ENCODE measurements around the gene CDC42. TPM values are rescaled to one million over a fixed set of nuclear protein-coding genes. Genes with fewer than 3 reads are reported as not detected.

The CDC42 gene
- total RNA-seq, 1 experiment from 2014 or later = 245 TPM

- Histone ChIP-seq H3K4me3 (ENCODE audit: low read length) (no peak overlapping the region), H3K9me2 (replicated peaks; ENCODE audit: low read length) (no peaks in the 10 kb centered on the region), H3K27ac (ENCODE audit: low read length) (no peak overlapping the region), H4K20me1 (ENCODE audit: low read length) (no peaks in the 10 kb centered on the region), H3K36me3 (ENCODE audit: low read depth, low read length) (no peaks in the 10 kb centered on the region), H3K9me3 (ENCODE audit: low read length) (no peaks in the 10 kb centered on the region), H3K4me2 (ENCODE audit: low read length) (no peak overlapping the region), H3K4me1 (ENCODE audit: insufficient read depth, low read length) (no peaks in the 10 kb centered on the region), H2AFZ (ENCODE audit: low read length) (no peak overlapping the region), H3F3A (ENCODE audit: low read length, unreplicated experiment) (no peaks in the 10 kb centered on the region), H3K9ac (ENCODE audit: low read length) (no peak overlapping the region), H3K79me2 (ENCODE audit: low read length) (no peaks in the 10 kb centered on the region), H3K27me3 (ENCODE audit: low read length) (no peaks in the 10 kb centered on the region)
- DNase-seq = no peak
- no TSS peak for BruUV-seq (replicated peaks)
- CTCF ChIA-PET = no interaction called here
- intact Hi-C loops (cut with micrococcal nuclease) = no loop called here
- no peak for ATAC-seq
- TF ChIP-seq CTCF (conservative IDR thresholded peaks at IDR 0.05; ENCODE audit: low read depth, low read length) = no peak
- no peak for TF ChIP-seq EZH2 (IDR thresholded peaks at IDR 0.05; ENCODE audit: low read length, unreplicated experiment)
- no peak for TF ChIP-seq EZH2phosphoT487 (IDR thresholded peaks at IDR 0.05; ENCODE audit: borderline replicate concordance, low read length)
- POLR2A ChIA-PET (ENCODE audit: unreplicated experiment) = interaction anchor here (0.6 kb wide), 1 partner anchor 322 kb away, joined by 7 read pairs; no protein-coding TSS in a partner anchor
Observed at GRCh38 chr1:22123901-22124404, 71.4 kb downstream of the CDC42 start.

- no peaks in the 10 kb centered on the region for H3K9me2 ChIP-seq (replicated peaks; ENCODE audit: low read length)
- H3K9me3 ChIP-seq (ENCODE audit: low read length) = no peaks in the 10 kb centered on the region
- H3K4me1 ChIP-seq (ENCODE audit: insufficient read depth, low read length) = no peaks in the 10 kb centered on the region
- H4K20me1 ChIP-seq (ENCODE audit: low read length) = no peaks in the 10 kb centered on the region
- no peak overlapping the region for H3K27ac ChIP-seq (ENCODE audit: low read length)
- ATAC-seq (no peak), DNase-seq (no peak)
- H3F3A ChIP-seq (ENCODE audit: low read length, unreplicated experiment) = no peaks in the 10 kb centered on the region
- ChIA-PET POLR2A (ENCODE audit: unreplicated experiment) (no interaction called here), CTCF (no interaction called here)
- intact Hi-C loops (cut with micrococcal nuclease) = no loop called here
- no TSS peak for BruUV-seq (replicated peaks)
- no peaks in the 10 kb centered on the region for H3K27me3 ChIP-seq (ENCODE audit: low read length)
- no peak overlapping the region for H3K4me3 ChIP-seq (ENCODE audit: low read length)
- no peak for TF ChIP-seq CTCF (conservative IDR thresholded peaks at IDR 0.05; ENCODE audit: low read depth, low read length)
- TF ChIP-seq EZH2 (IDR thresholded peaks at IDR 0.05; ENCODE audit: low read length, unreplicated experiment) = no peak
- TF ChIP-seq EZH2phosphoT487 (IDR thresholded peaks at IDR 0.05; ENCODE audit: borderline replicate concordance, low read length) = no peak
- H3K36me3 ChIP-seq (ENCODE audit: low read depth, low read length) = no peaks in the 10 kb centered on the region
- no peak overlapping the region for H3K4me2 ChIP-seq (ENCODE audit: low read length)
- H2AFZ ChIP-seq (ENCODE audit: low read length) = no peak overlapping the region
- no peak overlapping the region for H3K9ac ChIP-seq (ENCODE audit: low read length)
- no peaks in the 10 kb centered on the region for H3K79me2 ChIP-seq (ENCODE audit: low read length)
Observed at GRCh38 chr1:22124592-22125229, 72.2 kb downstream of the CDC42 start.

GRCh38 chr1:22126531-22126930 is 74.0 kb downstream of the CDC42 start:
- ChIA-PET POLR2A (ENCODE audit: unreplicated experiment) (no interaction called here), CTCF (no interaction called here)
- BruUV-seq (replicated peaks) = no TSS peak

More at GRCh38 chr1:22126531-22126930, 74.0 kb downstream of the CDC42 start:
- Histone ChIP-seq H3K4me2 (ENCODE audit: low read length) (no peak overlapping the region), H3K4me3 (ENCODE audit: low read length) (no peak overlapping the region), H3K36me3 (ENCODE audit: low read depth, low read length) (no peaks in the 10 kb centered on the region), H3K79me2 (ENCODE audit: low read length) (no peaks in the 10 kb centered on the region), H3K4me1 (ENCODE audit: insufficient read depth, low read length) (peaks cover 9% of the 10 kb centered on the region; the same call in 1 of the 2 replicates), H2AFZ (ENCODE audit: low read length) (no peak overlapping the region), H4K20me1 (ENCODE audit: low read length) (no peaks in the 10 kb centered on the region), H3K9me3 (ENCODE audit: low read length) (no peaks in the 10 kb centered on the region), H3K9me2 (replicated peaks; ENCODE audit: low read length) (no peaks in the 10 kb centered on the region), H3K27ac (ENCODE audit: low read length) (no peak overlapping the region), H3K27me3 (ENCODE audit: low read length) (no peaks in the 10 kb centered on the region), H3K9ac (ENCODE audit: low read length) (no peak overlapping the region), H3F3A (ENCODE audit: low read length, unreplicated experiment) (no peaks in the 10 kb centered on the region)
- TF ChIP-seq EZH2 (IDR thresholded peaks at IDR 0.05; ENCODE audit: low read length, unreplicated experiment) (no peak), EZH2phosphoT487 (IDR thresholded peaks at IDR 0.05; ENCODE audit: borderline replicate concordance, low read length) (no peak), CTCF (conservative IDR thresholded peaks at IDR 0.05; ENCODE audit: low read depth, low read length) (no peak)
- DNase-seq = no peak
- no peak for ATAC-seq
- intact Hi-C loops (cut with micrococcal nuclease) = no loop called here
